IMR-90 (cell line): ENCODE measurements around the gene GRIK1. TPM values are rescaled to one million over a fixed set of nuclear protein-coding genes. Genes with fewer than 3 reads are reported as not detected.

Source experiments
- ATAC-seq: fragments of 200-7000 bp; cut with Tn5 transposase; 2 replicates; pipeline ENCODE4 v1.9.1; 2020; ENCODE audit warnings: low read depth, mild to moderate bottlenecking, moderate library complexity
- BruUV-seq: library from RNA; stranded (reverse); fragments of 400-500 nt; replicated peaks from 2 replicates; lab custom pipeline; 2021; lab: Mats Ljungman, UMichigan
- CTCF ChIA-PET: fragments of 300-600 bp; formaldehyde crosslinking; extraction: SDS; loops from one replicate; lab custom pipeline; 2021; ENCODE audit warnings: antibody characterized with exemption; lab: Yijun Ruan, JAX
- POLR2A ChIA-PET: fragments of 300-600 bp; sonication (Branson Sonifier 250); formaldehyde crosslinking; loops from one replicate; lab custom pipeline; 2022; ENCODE audit warnings: antibody characterized with exemption; ENCODE audit not compliant: unreplicated experiment; lab: Charles Lee
- DNase-seq: peaks from one replicate; pipeline ENCODE4 v3.0.0; 2013
- H2AFZ ChIP-seq: replicated peaks from 2 replicates; pipeline ENCODE3; 2013; ENCODE audit warnings: low read length, mild to moderate bottlenecking; ENCODE audit not compliant: poor library complexity
- H2AK5ac ChIP-seq: 2 replicates; pipeline ENCODE4 v1.6.1; 2013; ENCODE audit warnings: low read depth, low read length, inconsistent platforms
- H2AK9ac ChIP-seq: replicated peaks from 2 replicates; pipeline ENCODE3; 2013; ENCODE audit warnings: mild to moderate bottlenecking, low read depth, low read length, moderate library complexity; ENCODE audit not compliant: poor library complexity
- H2BK120ac ChIP-seq: 2 replicates; pipeline ENCODE4 v1.6.1; 2013; ENCODE audit warnings: low read depth, low read length, inconsistent platforms
- H2BK15ac ChIP-seq: 3 replicates; pipeline ENCODE4 v1.6.1; 2013; ENCODE audit warnings: low read depth, low read length, inconsistent platforms
- H2BK20ac ChIP-seq: 2 replicates; pipeline ENCODE4 v1.6.1; 2013; ENCODE audit warnings: low read depth, mild to moderate bottlenecking, inconsistent platforms, low read length, moderate library complexity
- H2BK5ac ChIP-seq: 2 replicates; pipeline ENCODE4 v1.6.1; 2013; ENCODE audit warnings: mild to moderate bottlenecking, low read depth, low read length, inconsistent platforms; ENCODE audit not compliant: poor library complexity, severe bottlenecking
- H3K14ac ChIP-seq: replicated peaks from 2 replicates; pipeline ENCODE4 v1.6.1; 2013; ENCODE audit warnings: low read depth, low read length, inconsistent platforms
- H3K18ac ChIP-seq: 2 replicates; pipeline ENCODE4 v1.6.1; 2013; ENCODE audit warnings: low read depth, low read length, control low read depth
- H3K23ac ChIP-seq: 2 replicates; pipeline ENCODE4 v1.6.1; 2013; ENCODE audit warnings: low read depth, low read length, inconsistent platforms
- H3K27ac ChIP-seq: 2 replicates; pipeline ENCODE4 v1.5.1; 2013; ENCODE audit warnings: mild to moderate bottlenecking, control low read depth, low read length; ENCODE audit not compliant: insufficient read depth
- H3K27me3 ChIP-seq: 2 replicates; pipeline ENCODE4 v1.6.1; 2013; ENCODE audit warnings: low read length; ENCODE audit not compliant: control insufficient read depth, insufficient read depth
- H3K36me3 ChIP-seq: 2 replicates; pipeline ENCODE4 v1.6.1; 2013; ENCODE audit warnings: low read length, mixed read lengths; ENCODE audit not compliant: control insufficient read depth, insufficient read depth
- H3K4ac ChIP-seq: 2 replicates; pipeline ENCODE4 v1.6.1; 2013; ENCODE audit warnings: low read depth, low read length, inconsistent platforms
- H3K4me1 ChIP-seq: 2 replicates; pipeline ENCODE4 v1.6.1; 2013; ENCODE audit warnings: low read length, mixed read lengths; ENCODE audit not compliant: control insufficient read depth, insufficient read depth
- H3K4me2 ChIP-seq: 2 replicates; pipeline ENCODE4 v1.6.1; 2013; ENCODE audit warnings: low read depth, mild to moderate bottlenecking, control low read depth, low read length, moderate library complexity
- H3K4me3 ChIP-seq: 2 replicates; pipeline ENCODE4 v1.5.1; 2013; ENCODE audit warnings: low read depth, mild to moderate bottlenecking, control low read depth, low read length, moderate library complexity; ENCODE audit not compliant: insufficient read depth
- H3K56ac ChIP-seq: 2 replicates; pipeline ENCODE4 v1.6.1; 2013; ENCODE audit warnings: low read length, inconsistent platforms; ENCODE audit not compliant: insufficient read depth; ENCODE audit errors: extremely low read depth
- H3K79me1 ChIP-seq, 2 experiments: 2 replicates each; pipeline ENCODE4 v1.6.1; 2013; ENCODE audit warnings: low read length in 2 of 2, inconsistent platforms in 1 of 2, low read depth in 1 of 2
- H3K9ac ChIP-seq: 2 replicates; pipeline ENCODE4 v1.6.1; 2013; ENCODE audit warnings: low read depth, low read length, control low read depth
- H3K9me1 ChIP-seq: 2 replicates; pipeline ENCODE4 v1.6.1; 2013; ENCODE audit warnings: low read length, inconsistent platforms; ENCODE audit not compliant: insufficient read depth
- H3K9me3 ChIP-seq: 2 replicates; pipeline ENCODE4 v1.6.1; 2013; ENCODE audit warnings: low read length; ENCODE audit not compliant: control insufficient read depth, insufficient read depth
- H4K20me1 ChIP-seq: 2 replicates; pipeline ENCODE4 v1.6.1; 2013; ENCODE audit warnings: low read length, inconsistent platforms; ENCODE audit not compliant: insufficient read depth
- H4K5ac ChIP-seq: 2 replicates; pipeline ENCODE4 v1.6.1; 2013; ENCODE audit warnings: mild to moderate bottlenecking, low read depth, low read length, control low read depth
- H4K8ac ChIP-seq, 2 experiments: 2 replicates each; pipeline ENCODE4 v1.6.1; 2013; ENCODE audit warnings: low read depth in 2 of 2, low read length in 2 of 2, control low read depth in 1 of 2, inconsistent platforms in 1 of 2
- H4K91ac ChIP-seq: 2 replicates; pipeline ENCODE4 v1.6.1; 2013; ENCODE audit warnings: low read depth, low read length, inconsistent platforms; ENCODE audit not compliant: insufficient read depth
- BHLHE40 ChIP-seq: fragments of 150-350 bp; IDR thresholded peaks from 2 replicates; pipeline ENCODE4 v1.6.1; 2016; ENCODE audit warnings: mild to moderate bottlenecking, low read depth, low read length
- CEBPB ChIP-seq: IDR thresholded peaks from 2 replicates; pipeline ENCODE4 v1.6.1; 2012; ENCODE audit warnings: low read depth, low read length, improper control_type of control experiment
- CHD1 ChIP-seq: IDR thresholded peaks from 2 replicates; pipeline ENCODE4 v1.6.1; 2012; ENCODE audit warnings: low read depth, low read length, improper control_type of control experiment
- CTCF ChIP-seq: conservative IDR thresholded peaks from 2 replicates; pipeline ENCODE4 v1.5.1; 2012; ENCODE audit warnings: mild to moderate bottlenecking, low read depth, low read length, improper control_type of control experiment
- ELK1 ChIP-seq: fragments of 150-350 bp; IDR thresholded peaks from 2 replicates; pipeline ENCODE4 v1.6.1; 2016; ENCODE audit warnings: low read depth, mild to moderate bottlenecking, low read length, moderate library complexity, borderline replicate concordance
- FOS ChIP-seq: fragments of 150-350 bp; IDR thresholded peaks from 2 replicates; pipeline ENCODE4 v1.6.1; 2016; ENCODE audit warnings: low read depth, low read length
- MAFK ChIP-seq: IDR thresholded peaks from 2 replicates; pipeline ENCODE4 v1.6.1; 2012; ENCODE audit warnings: low read depth, low read length, improper control_type of control experiment
- MAZ ChIP-seq: IDR thresholded peaks from 2 replicates; pipeline ENCODE4 v1.6.1; 2012; ENCODE audit warnings: low read depth, mild to moderate bottlenecking, low read length, improper control_type of control experiment, moderate library complexity, borderline replicate concordance
- MXI1 ChIP-seq: IDR thresholded peaks from 2 replicates; pipeline ENCODE4 v1.6.1; 2012; ENCODE audit warnings: low read depth, mild to moderate bottlenecking, low read length, moderate library complexity, borderline replicate concordance
- NFE2L2 ChIP-seq: fragments of 150-350 bp; IDR thresholded peaks from 2 replicates; pipeline ENCODE4 v1.6.1; 2016; ENCODE audit warnings: low read depth, mild to moderate bottlenecking, low read length
- POLR2A ChIP-seq: IDR thresholded peaks from 2 replicates; pipeline ENCODE4 v1.6.1; 2012; ENCODE audit warnings: mild to moderate bottlenecking, low read depth, low read length
- RAD21 ChIP-seq: IDR thresholded peaks from 2 replicates; pipeline ENCODE4 v1.6.1; 2012; ENCODE audit warnings: low read length, improper control_type of control experiment
- RCOR1 ChIP-seq: IDR thresholded peaks from 2 replicates; pipeline ENCODE4 v1.6.1; 2012; ENCODE audit warnings: mild to moderate bottlenecking, low read length, improper control_type of control experiment; ENCODE audit not compliant: insufficient replicate concordance
- RFX5 ChIP-seq: IDR thresholded peaks from 2 replicates; pipeline ENCODE4 v1.8.0; 2012; ENCODE audit warnings: low read depth, mild to moderate bottlenecking, low read length, moderate library complexity
- SMC3 ChIP-seq: fragments of 150-350 bp; IDR thresholded peaks from 2 replicates; pipeline ENCODE4 v1.6.1; 2016; ENCODE audit warnings: low read depth, mild to moderate bottlenecking, antibody characterized with exemption, low read length, moderate library complexity
- USF2 ChIP-seq: fragments of 150-350 bp; IDR thresholded peaks from 2 replicates; pipeline ENCODE4 v1.6.1; 2017; ENCODE audit warnings: mild to moderate bottlenecking, antibody characterized with exemption, low read length, low read depth
- WGBS, 2 experiments: methylation state at CpG; one replicate each; pipeline versions ENCODE4 v1.1.5 to v1.1.7; 2013; ENCODE audit warnings: missing lambda C conversion rate in 2 of 2; ENCODE audit not compliant: insufficient read length in 1 of 2; ENCODE audit errors: extremely low coverage in 2 of 2; 5-methylcytosine and 5-hydroxymethylcytosine counted together
- dilution Hi-C: fragments of 300-500 bp; cut with HindIII; formaldehyde crosslinking; loops from one replicate; pipeline ENCODE4 v1.14.3; 2018; ENCODE audit warnings: low sequenced_read_pairs; ENCODE audit not compliant: unreplicated experiment
- in situ Hi-C: fragments of 300-500 bp; cut with MboI; formaldehyde crosslinking; loops from 3 replicates; pipeline ENCODE4 v1.14.3; 2019; ENCODE audit warnings: low sequenced_read_pairs, inconsistent platforms, mixed read lengths
- intact Hi-C: fragments of 100-400 bp; cut with micrococcal nuclease; formaldehyde crosslinking; loops from 2 replicates; pipeline ENCODE4 v1.10.0; 2022
- polyA plus RNA-seq, 3 experiments: library from polyadenylated mRNA; depleted of rRNA; stranded (reverse); fragments of >200 nt; gene quantifications; 2 replicates each; pipeline ENCODE4 v1.2.3, GENCODE V29; 2012; ENCODE audit warnings: low replicate concordance in 1 of 3
- total RNA-seq: library from RNA; depleted of rRNA; stranded (reverse); fragments of >200 nt; gene quantifications from 2 replicates; pipeline ENCODE4 v1.2.3, GENCODE V29; 2012

Gene GRIK1
- total and polyA plus RNA-seq, 2 of the 4 experiments (the other 2 are of a cell fraction) = not detected

- dilution Hi-C loops = no loop called here
These were observed 46.1 kb downstream of the GRIK1 start for GRCh38 chr21:29893687-29894086.

More at GRCh38 chr21:29893687-29894086, 46.1 kb downstream of the GRIK1 start:
- no peaks in the 10 kb centered on the region; the same call in 1 of the 2 replicates for H3K27me3 ChIP-seq
- no peaks in the 10 kb centered on the region for H3K9me3 ChIP-seq
- no peak overlapping the region for H2AK9ac ChIP-seq
- H4K91ac ChIP-seq = no peak overlapping the region
- no peak overlapping the region for H2BK15ac ChIP-seq
- H3K36me3 ChIP-seq = no peaks in the 10 kb centered on the region
- H2BK120ac ChIP-seq = no peak overlapping the region
- no peak overlapping the region for H3K23ac ChIP-seq
- no peak overlapping the region for H2BK20ac ChIP-seq
- H2AFZ ChIP-seq = no peak overlapping the region
- H3K14ac ChIP-seq = no peak overlapping the region
- H3K27ac ChIP-seq = no peak overlapping the region
- no peaks in the 10 kb centered on the region for H4K20me1 ChIP-seq
- no peak overlapping the region for H3K18ac ChIP-seq
- in situ Hi-C loops (no loop called here), intact Hi-C loops (no loop called here)
- H3K4me1 ChIP-seq = no peaks in the 10 kb centered on the region
- 80% methylated on average over 3 of the region's 3 CpGs; no CpG with 5 or more reads in 1 of the 2 experiments for WGBS, 2 experiments
- no peak overlapping the region for H3K9ac ChIP-seq
- no peak overlapping the region for H3K56ac ChIP-seq
- ATAC-seq (no peak), DNase-seq (no peak)
- H3K4ac ChIP-seq = no peak overlapping the region
- no peak overlapping the region for H3K4me3 ChIP-seq
- no peak overlapping the region for H3K4me2 ChIP-seq
- TF ChIP-seq ELK1 (no peak), CHD1 (no peak), FOS (no peak), CEBPB (no peak), MAZ (no peak), MAFK (no peak), CTCF (no peak), SMC3 (no peak), MXI1 (no peak), BHLHE40 (no peak), POLR2A (no peak), NFE2L2 (no peak), RCOR1 (no peak), RFX5 (no peak), RAD21 (no peak), USF2 (no peak)
- no peaks in the 10 kb centered on the region for H3K9me1 ChIP-seq
- H4K8ac ChIP-seq = no peak overlapping the region
- CTCF ChIA-PET = interaction anchor here (0.5 kb wide), 1 partner anchor 184 kb away, joined by 4 read pairs; no protein-coding TSS in a partner anchor
- no peak overlapping the region for H4K5ac ChIP-seq
- no peaks in the 10 kb centered on the region for H3K79me1 ChIP-seq
- POLR2A ChIA-PET = no interaction called here
- no peak overlapping the region for H2BK5ac ChIP-seq
- no peak overlapping the region for H2AK5ac ChIP-seq
- no TSS peak for BruUV-seq
